ENCODE data around the gene TTC23L. TPM values are rescaled to one million over a fixed set of nuclear protein-coding genes. Genes with fewer than 3 reads are reported as not detected.

TTC23L gene
- total RNA-seq, 1 experiment from 2014 or later: 1.9 TPM

GRCh38 chr5:34857894-34858293 lies 18.9 kb downstream of the TTC23L start:
- ChIA-PET POLR2A (no interaction called here), CTCF (no interaction called here)
- Mint-ChIP-seq H3K4me1 (peaks cover 26% of the 10 kb centered on the region), H3K36me3 (peaks cover under 1% of the 10 kb centered on the region; the same call in 1 of the 2 replicates), H3K27ac (no peak overlapping the region), H3K9me3 (peaks cover 2% of the 10 kb centered on the region), H3K27me3 (ENCODE audit: low read depth) (no peaks in the 10 kb centered on the region; the same call in 1 of the 2 replicates), H3K4me3 (no peak overlapping the region)
- TF ChIP-seq TCF7 (CRISPR knock-in tag; IDR thresholded peaks at IDR 0.05; ENCODE audit: low read depth): no peak
- no peak for TF ChIP-seq RELA (CRISPR knock-in tag; IDR thresholded peaks at IDR 0.05; ENCODE audit: borderline replicate concordance)
- TF ChIP-seq CBFB (CRISPR knock-in tag; IDR thresholded peaks at IDR 0.05; ENCODE audit: low read depth): no peak
- TF ChIP-seq AR (CRISPR knock-in tag; IDR thresholded peaks at IDR 0.05): no peak
- no peak for TF ChIP-seq MAX (CRISPR knock-in tag; IDR thresholded peaks at IDR 0.05)
- DNase-seq (ENCODE audit: low spot score) (no peak), ATAC-seq (no peak)

GRCh38 chr5:34858790-34859189 lies 19.8 kb downstream of the TTC23L start:
- ChIA-PET CTCF (no interaction called here), POLR2A (no interaction called here)
- no peak overlapping the region for H3K4me3 Mint-ChIP-seq
- TF ChIP-seq ARID4B (CRISPR knock-in tag; IDR thresholded peaks at IDR 0.05; ENCODE audit: borderline replicate concordance) (no peak), GTF2I (CRISPR knock-in tag; conservative IDR thresholded peaks at IDR 0.05) (no peak), NFATC4 (CRISPR knock-in tag; IDR thresholded peaks at IDR 0.05) (no peak), ZNF416 (CRISPR knock-in tag; IDR thresholded peaks at IDR 0.05) (no peak), ZNF232 (CRISPR knock-in tag; IDR thresholded peaks at IDR 0.05) (no peak), ZNF281 (CRISPR knock-in tag; IDR thresholded peaks at IDR 0.05) (no peak), SMAD3 (CRISPR knock-in tag; IDR thresholded peaks at IDR 0.05; ENCODE audit: borderline replicate concordance) (no peak), GABPB1 (CRISPR knock-in tag; IDR thresholded peaks at IDR 0.05) (no peak), ZNF138 (CRISPR knock-in tag; conservative IDR thresholded peaks at IDR 0.05) (no peak), FOXK1 (CRISPR knock-in tag; IDR thresholded peaks at IDR 0.05) (no peak), SP1 (CRISPR knock-in tag; conservative IDR thresholded peaks at IDR 0.05) (no peak), ETV6 (CRISPR knock-in tag; IDR thresholded peaks at IDR 0.05) (no peak), SOX15 (CRISPR knock-in tag; IDR thresholded peaks at IDR 0.05) (no peak), ZNF512 (CRISPR knock-in tag; IDR thresholded peaks at IDR 0.05; ENCODE audit: borderline replicate concordance) (no peak)
- peaks cover 35% of the 10 kb centered on the region for H3K4me1 Mint-ChIP-seq
- H3K27me3 Mint-ChIP-seq (ENCODE audit: low read depth): no peaks in the 10 kb centered on the region; the same call in 1 of the 2 replicates
- DNase-seq (ENCODE audit: low spot score) (no peak), ATAC-seq (no peak)
- no peak overlapping the region for H3K27ac Mint-ChIP-seq
- no peaks in the 10 kb centered on the region for H3K9me3 Mint-ChIP-seq
- no peaks in the 10 kb centered on the region for H3K36me3 Mint-ChIP-seq
